HFFc6 (cell line): Measurements from ENCODE around the gene SAG. TPM values are rescaled to one million over a fixed set of nuclear protein-coding genes. Genes with fewer than 3 reads are reported as not detected.

Experiments used
- DNase-seq: peaks from one replicate; pipeline ENCODE4 v3.0.0-alpha.2; 2018
- H3K27ac Mint-ChIP-seq: 2 replicates; pipeline ENCODE4 v1.8.0; 2020; ENCODE audit warnings: mild to moderate bottlenecking, mixed read lengths
- H3K27me3 Mint-ChIP-seq: 2 replicates; pipeline ENCODE4 v1.8.0; 2021; ENCODE audit warnings: mild to moderate bottlenecking, moderate library complexity, mixed read lengths; ENCODE audit not compliant: insufficient read depth
- H3K36me3 Mint-ChIP-seq: 2 replicates; pipeline ENCODE4 v1.8.0; 2021; ENCODE audit warnings: low read depth, mixed read lengths
- H3K4me1 Mint-ChIP-seq: 2 replicates; pipeline ENCODE4 v1.8.0; 2020; ENCODE audit warnings: low read depth, mixed read lengths
- H3K4me3 Mint-ChIP-seq: 2 replicates; pipeline ENCODE4 v1.8.0; 2020; ENCODE audit warnings: mild to moderate bottlenecking, moderate library complexity, mixed read lengths
- H3K9me3 Mint-ChIP-seq: 2 replicates; pipeline ENCODE4 v1.8.0; 2020; ENCODE audit warnings: mild to moderate bottlenecking, mixed read lengths
- long read RNA-seq: library from polyadenylated mRNA; unstranded; transcript quantifications from one replicate; pipeline ENCODE4 v2.0.0, GENCODE V29; 2019
- total RNA-seq, 6 experiments: library from RNA; stranded (reverse); fragmentation: NEBNext Ultra II Directional; extraction: Animal tissue kit (Norgen Biotek cat#: 25700); gene quantifications; 2 replicates in 1 of 6; 3 replicates in 5 of 6; pipeline ENCODE4 v1.2.3, GENCODE V29; 2021
- TF ChIP-seq, protein P1 (sequence below): fragments of 200-600 bp; sonication (generic); IDR thresholded peaks from 2 replicates; pipeline ENCODE4 v1.5.0; 2021; ENCODE audit warnings: antibody characterized with exemption, mild to moderate bottlenecking

Gene SAG
- total RNA-seq: not detected
- long read RNA-seq: 0 reads

DNA sequence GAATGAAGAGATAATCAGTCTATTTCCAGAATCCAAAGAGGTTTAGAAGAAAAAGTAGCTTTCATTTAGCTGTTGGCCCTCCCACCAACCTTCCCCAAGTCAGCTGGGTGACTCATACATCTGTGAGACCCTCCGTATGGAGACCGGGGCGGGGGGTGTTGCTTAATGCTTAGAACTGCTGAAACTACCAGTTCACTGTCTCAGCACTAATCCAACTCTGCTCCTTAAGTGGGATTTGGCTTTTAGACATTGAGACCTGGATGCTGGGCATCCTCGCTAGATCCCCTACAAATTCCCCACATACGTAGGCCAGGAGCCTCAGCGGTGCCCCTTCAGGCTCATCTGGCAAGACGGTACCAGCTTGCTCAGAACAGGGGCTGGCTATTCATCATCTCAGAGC lies at the start of gene SAG:
SAG (plus strand) TSS at position 252 of the 400 bp plus-strand sequence. CDS start 1,374 bp downstream, outside the sequence.
- peaks cover 12% of the 10 kb centered on the region for H3K27me3 Mint-ChIP-seq
- H3K4me3 Mint-ChIP-seq: no peak within 1 kb of the TSS
- H3K4me1 Mint-ChIP-seq: no peaks in the 10 kb centered on the region
- no peak for DNase-seq
- H3K36me3 Mint-ChIP-seq: no peaks in the 10 kb centered on the region
- no peaks in the 10 kb centered on the region; the same call in 1 of the 2 replicates for H3K9me3 Mint-ChIP-seq
- H3K27ac Mint-ChIP-seq: no peak within 1 kb of the TSS
- TF ChIP-seq, protein P1, sequence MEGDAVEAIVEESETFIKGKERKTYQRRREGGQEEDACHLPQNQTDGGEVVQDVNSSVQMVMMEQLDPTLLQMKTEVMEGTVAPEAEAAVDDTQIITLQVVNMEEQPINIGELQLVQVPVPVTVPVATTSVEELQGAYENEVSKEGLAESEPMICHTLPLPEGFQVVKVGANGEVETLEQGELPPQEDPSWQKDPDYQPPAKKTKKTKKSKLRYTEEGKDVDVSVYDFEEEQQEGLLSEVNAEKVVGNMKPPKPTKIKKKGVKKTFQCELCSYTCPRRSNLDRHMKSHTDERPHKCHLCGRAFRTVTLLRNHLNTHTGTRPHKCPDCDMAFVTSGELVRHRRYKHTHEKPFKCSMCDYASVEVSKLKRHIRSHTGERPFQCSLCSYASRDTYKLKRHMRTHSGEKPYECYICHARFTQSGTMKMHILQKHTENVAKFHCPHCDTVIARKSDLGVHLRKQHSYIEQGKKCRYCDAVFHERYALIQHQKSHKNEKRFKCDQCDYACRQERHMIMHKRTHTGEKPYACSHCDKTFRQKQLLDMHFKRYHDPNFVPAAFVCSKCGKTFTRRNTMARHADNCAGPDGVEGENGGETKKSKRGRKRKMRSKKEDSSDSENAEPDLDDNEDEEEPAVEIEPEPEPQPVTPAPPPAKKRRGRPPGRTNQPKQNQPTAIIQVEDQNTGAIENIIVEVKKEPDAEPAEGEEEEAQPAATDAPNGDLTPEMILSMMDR: no peak

DNA sequence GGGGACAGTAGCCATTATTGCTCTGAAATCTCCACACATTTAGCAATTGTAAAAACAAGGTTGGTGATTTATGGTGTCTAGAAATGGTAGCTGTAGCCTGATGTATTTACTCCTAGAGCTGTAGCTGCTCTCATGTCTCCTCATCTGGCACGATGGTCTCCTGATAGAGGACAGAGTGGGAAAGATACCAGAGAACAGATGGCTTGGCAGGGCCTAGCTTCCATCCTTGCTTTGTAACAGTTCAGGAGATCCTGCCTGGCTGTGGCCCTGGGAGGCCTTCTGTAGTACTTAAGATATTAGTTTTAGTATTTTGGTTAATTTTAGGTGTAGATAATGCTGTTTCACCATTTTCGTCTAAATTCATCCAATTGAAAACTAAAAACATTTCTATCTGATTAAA lies 49.4 kb upstream of the SAG start:
- Mint-ChIP-seq H3K27ac (no peak overlapping the region), H3K9me3 (no peaks in the 10 kb centered on the region), H3K27me3 (no peaks in the 10 kb centered on the region; the same call in 1 of the 2 replicates), H3K4me1 (peaks cover 17% of the 10 kb centered on the region), H3K4me3 (no peak overlapping the region), H3K36me3 (peaks cover 30% of the 10 kb centered on the region)
- TF ChIP-seq, protein P1: no peak
- no peak for DNase-seq

DNA sequence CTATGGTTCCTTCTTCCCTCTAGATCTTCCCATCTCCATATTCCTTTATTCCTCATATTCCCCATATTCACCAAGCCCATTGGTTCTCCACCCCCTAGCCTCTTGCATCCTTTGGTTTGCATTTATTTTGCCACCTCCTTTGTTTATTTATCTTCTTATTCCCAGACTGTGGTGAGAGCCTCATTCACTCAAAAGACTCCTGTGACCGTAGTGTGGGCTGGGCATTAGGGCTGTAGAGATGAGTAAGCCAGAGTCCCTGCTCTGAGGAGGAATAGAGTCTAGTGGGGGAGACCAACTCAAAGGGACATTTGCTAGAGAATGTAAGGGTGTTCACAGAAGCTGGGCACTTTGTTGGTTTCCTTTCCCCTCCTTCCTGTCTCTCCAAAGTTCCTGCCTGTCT lies 47.9 kb upstream of the SAG start:
- no peak overlapping the region for H3K4me3 Mint-ChIP-seq
- no peak for DNase-seq
- H3K9me3 Mint-ChIP-seq: no peaks in the 10 kb centered on the region
- peaks cover 38% of the 10 kb centered on the region for H3K36me3 Mint-ChIP-seq
- TF ChIP-seq, protein P1: no peak
- no peak overlapping the region for H3K27ac Mint-ChIP-seq
- H3K27me3 Mint-ChIP-seq: peaks cover 1% of the 10 kb centered on the region; the same call in 1 of the 2 replicates
- H3K4me1 Mint-ChIP-seq: peaks cover 6% of the 10 kb centered on the region; the same call in 1 of the 2 replicates

DNA sequence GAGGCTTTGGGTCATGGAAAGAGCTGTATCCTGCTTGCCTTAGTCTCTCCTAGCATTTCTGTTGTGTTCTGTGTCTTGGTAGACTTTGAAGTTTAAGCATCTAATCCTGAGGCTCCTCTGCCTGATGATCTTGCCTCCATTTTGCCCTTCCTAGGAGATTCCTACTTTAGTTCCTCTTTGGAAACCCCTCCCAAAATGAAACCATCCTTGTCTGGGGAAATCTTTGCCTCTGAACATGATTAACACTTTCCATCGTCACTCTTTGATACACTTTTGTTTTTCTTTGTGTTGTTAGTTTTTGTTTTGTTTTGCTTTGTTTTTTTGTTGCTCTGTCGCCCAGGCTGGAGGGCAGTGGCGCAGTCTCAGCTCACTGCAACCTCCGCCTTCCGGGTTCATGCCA lies 47.0 kb upstream of the SAG start:
- Mint-ChIP-seq H3K36me3 (peaks cover 42% of the 10 kb centered on the region), H3K4me3 (no peak overlapping the region), H3K27me3 (peaks cover 1% of the 10 kb centered on the region; the same call in 1 of the 2 replicates), H3K4me1 (no peaks in the 10 kb centered on the region), H3K27ac (no peak overlapping the region), H3K9me3 (no peaks in the 10 kb centered on the region)
- TF ChIP-seq, protein P1: no peak
- no peak for DNase-seq

DNA sequence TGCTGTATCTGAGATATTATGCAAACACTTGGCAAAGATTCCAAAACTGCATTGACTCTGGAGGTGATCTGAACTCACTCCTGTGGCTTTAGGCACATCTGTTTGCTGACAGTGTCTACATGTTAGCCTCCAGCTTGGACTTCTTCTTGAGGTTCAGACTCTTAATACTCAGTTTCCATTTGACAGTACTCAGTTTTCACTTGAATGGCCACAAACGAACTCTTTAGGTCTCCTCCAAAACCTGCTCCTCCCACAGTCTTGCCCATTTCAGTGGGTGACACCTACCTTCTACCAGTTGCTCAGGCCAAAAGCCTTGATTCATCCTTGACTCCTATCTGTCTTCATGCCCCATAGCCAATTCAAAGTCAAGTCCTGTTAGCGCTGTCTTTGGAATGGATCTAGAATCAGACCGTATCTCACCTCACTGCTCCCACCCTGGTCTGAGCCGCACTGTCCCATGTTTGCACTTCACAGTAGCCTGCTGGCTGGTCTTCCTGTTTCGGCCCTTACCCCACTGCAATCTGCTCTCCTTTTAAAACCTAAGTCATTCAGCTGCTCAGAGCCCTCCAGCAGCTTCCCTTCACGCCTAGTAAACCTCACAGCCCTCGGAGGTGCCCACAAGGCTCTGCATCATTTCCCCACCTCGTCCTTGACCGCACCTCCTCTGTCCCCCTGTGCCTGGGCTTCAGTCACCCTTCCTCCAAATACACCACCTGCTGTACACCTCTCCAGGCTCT lies 45.6 kb upstream of the SAG start:
- no peak overlapping the region for H3K4me3 Mint-ChIP-seq
- TF ChIP-seq, protein P1: no peak
- peaks cover 52% of the 10 kb centered on the region for H3K36me3 Mint-ChIP-seq
- H3K27me3 Mint-ChIP-seq: peaks cover 1% of the 10 kb centered on the region; the same call in 1 of the 2 replicates
- no peaks in the 10 kb centered on the region for H3K9me3 Mint-ChIP-seq
- no peak overlapping the region for H3K27ac Mint-ChIP-seq
- DNase-seq: no peak
- no peaks in the 10 kb centered on the region for H3K4me1 Mint-ChIP-seq
